ENCODE results near the gene MAML3.

The MAML3 gene

DNA sequence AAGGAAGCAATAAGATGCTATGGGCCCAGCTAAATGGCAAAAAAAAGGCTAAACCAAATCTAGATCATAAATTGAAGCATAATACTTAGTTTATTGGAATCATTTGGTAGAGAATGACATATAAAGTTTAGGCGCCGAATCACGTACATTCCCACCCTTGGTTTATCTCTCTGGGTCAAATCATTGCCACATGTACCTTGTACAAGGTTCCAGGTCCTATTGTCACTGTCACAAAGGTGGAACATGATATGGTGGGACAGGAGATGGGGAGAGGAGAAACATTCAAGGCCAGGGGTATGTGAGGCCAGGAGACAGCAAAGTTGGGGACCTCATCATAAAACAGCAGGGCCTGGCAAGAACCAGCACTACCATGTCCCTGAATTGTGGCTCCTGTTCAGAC lies 13.4 kb downstream of the MAML3 start:
- no peaks in the 10 kb centered on the region for H3K4me1 ChIP-seq (ENCODE audit: low read length)
- H3K27ac ChIP-seq (ENCODE audit: low read length): no peak overlapping the region
- TF ChIP-seq EZH2phosphoT487 (IDR thresholded peaks at IDR 0.05; ENCODE audit: low read depth): no peak
- no peak for TF ChIP-seq CTCF (IDR thresholded peaks at IDR 0.05; ENCODE audit: low read depth, low read length)
- no peak overlapping the region for H3K4me3 ChIP-seq (ENCODE audit: low read length)
- H2AFZ ChIP-seq (ENCODE audit: low read depth, low read length): no peak overlapping the region
- H3K9ac ChIP-seq (ENCODE audit: low read length): no peak overlapping the region
- H3K27me3 ChIP-seq (ENCODE audit: low read depth, low read length): peaks cover 73% of the 10 kb centered on the region
- H3K79me2 ChIP-seq (ENCODE audit: low read length): no peaks in the 10 kb centered on the region
- H3K4me2 ChIP-seq (ENCODE audit: low read length): no peak overlapping the region
- no peaks in the 10 kb centered on the region for H3K36me3 ChIP-seq (replicated peaks; ENCODE audit: low read depth, low read length)
- no peaks in the 10 kb centered on the region for H3K9me3 ChIP-seq (ENCODE audit: insufficient read depth, low read length)
- H4K20me1 ChIP-seq (ENCODE audit: insufficient read depth, low read length): no peaks in the 10 kb centered on the region

DNA sequence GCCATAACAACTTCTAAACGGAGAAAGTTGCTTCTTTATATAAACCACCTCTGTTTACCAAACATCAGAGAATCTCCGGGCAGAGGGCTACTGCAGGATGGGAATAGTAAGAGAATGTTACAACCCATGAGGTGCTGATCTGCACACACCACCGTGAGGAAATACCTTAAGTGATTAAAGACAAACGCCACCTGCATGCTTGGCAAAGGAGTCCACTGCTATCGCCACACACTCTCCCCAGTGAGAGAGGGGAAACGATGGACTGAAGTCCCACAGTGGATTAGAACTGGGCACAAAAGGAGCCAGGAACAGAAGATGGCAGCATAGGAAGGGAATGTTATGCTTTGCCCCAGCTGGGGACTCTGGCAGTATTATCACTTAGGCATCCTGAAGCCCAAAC lies 15.6 kb downstream of the MAML3 start:
- Histone ChIP-seq H3K27me3 (ENCODE audit: low read depth, low read length) (peaks cover 77% of the 10 kb centered on the region), H3K36me3 (replicated peaks; ENCODE audit: low read depth, low read length) (no peaks in the 10 kb centered on the region), H3K4me2 (ENCODE audit: low read length) (no peak overlapping the region), H3K4me3 (ENCODE audit: low read length) (no peak overlapping the region), H3K27ac (ENCODE audit: low read length) (no peak overlapping the region), H3K79me2 (ENCODE audit: low read length) (no peaks in the 10 kb centered on the region), H3K9me3 (ENCODE audit: insufficient read depth, low read length) (no peaks in the 10 kb centered on the region), H3K9ac (ENCODE audit: low read length) (no peak overlapping the region), H3K4me1 (ENCODE audit: low read length) (no peaks in the 10 kb centered on the region), H2AFZ (ENCODE audit: low read depth, low read length) (no peak overlapping the region), H4K20me1 (ENCODE audit: insufficient read depth, low read length) (no peaks in the 10 kb centered on the region)
- TF ChIP-seq CTCF (IDR thresholded peaks at IDR 0.05; ENCODE audit: low read depth, low read length) (no peak), EZH2phosphoT487 (IDR thresholded peaks at IDR 0.05; ENCODE audit: low read depth) (no peak)

DNA sequence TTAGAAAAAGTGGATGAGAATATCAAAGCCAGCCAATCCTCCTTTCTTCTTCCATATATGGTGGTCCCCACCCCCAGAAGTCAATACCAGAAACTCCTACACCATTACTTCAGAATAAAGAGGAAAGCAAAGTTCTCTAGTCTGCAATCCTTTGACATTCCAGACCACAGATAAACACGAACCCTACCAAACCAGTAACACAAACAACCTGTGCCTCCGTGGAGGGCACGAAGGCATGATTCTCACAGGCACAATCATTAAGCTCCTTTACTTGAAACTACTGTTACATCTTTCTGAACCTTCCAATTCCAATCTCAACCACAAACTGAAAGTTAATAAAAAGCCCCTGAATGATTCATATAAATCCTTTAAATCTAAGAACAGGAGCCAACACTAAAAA lies 16.3 kb downstream of the MAML3 start:
- no peaks in the 10 kb centered on the region for H4K20me1 ChIP-seq (ENCODE audit: insufficient read depth, low read length)
- no peak overlapping the region for H2AFZ ChIP-seq (ENCODE audit: low read depth, low read length)
- H3K9me3 ChIP-seq (ENCODE audit: insufficient read depth, low read length): no peaks in the 10 kb centered on the region
- H3K4me1 ChIP-seq (ENCODE audit: low read length): no peaks in the 10 kb centered on the region
- H3K27me3 ChIP-seq (ENCODE audit: low read depth, low read length): peaks cover 79% of the 10 kb centered on the region
- no peaks in the 10 kb centered on the region for H3K79me2 ChIP-seq (ENCODE audit: low read length)
- no peaks in the 10 kb centered on the region for H3K36me3 ChIP-seq (replicated peaks; ENCODE audit: low read depth, low read length)
- H3K4me2 ChIP-seq (ENCODE audit: low read length): no peak overlapping the region
- TF ChIP-seq CTCF (IDR thresholded peaks at IDR 0.05; ENCODE audit: low read depth, low read length): no peak
- TF ChIP-seq EZH2phosphoT487 (IDR thresholded peaks at IDR 0.05; ENCODE audit: low read depth): no peak
- no peak overlapping the region for H3K4me3 ChIP-seq (ENCODE audit: low read length)
- no peak overlapping the region for H3K27ac ChIP-seq (ENCODE audit: low read length)
- H3K9ac ChIP-seq (ENCODE audit: low read length): no peak overlapping the region

- Histone ChIP-seq H3K27ac (ENCODE audit: low read length) (no peak overlapping the region), H3K79me2 (ENCODE audit: low read length) (no peaks in the 10 kb centered on the region), H3K9me3 (ENCODE audit: insufficient read depth, low read length) (no peaks in the 10 kb centered on the region), H3K4me3 (ENCODE audit: low read length) (no peak overlapping the region), H3K27me3 (ENCODE audit: low read depth, low read length) (peaks cover 79% of the 10 kb centered on the region), H3K36me3 (replicated peaks; ENCODE audit: low read depth, low read length) (no peaks in the 10 kb centered on the region), H4K20me1 (ENCODE audit: insufficient read depth, low read length) (0 out of 2 replicates have a peak, but pooled peaks cover 4% of the 10 kb centered on the region), H3K4me1 (ENCODE audit: low read length) (no peaks in the 10 kb centered on the region), H3K9ac (ENCODE audit: low read length) (no peak overlapping the region), H2AFZ (ENCODE audit: low read depth, low read length) (no peak overlapping the region), H3K4me2 (ENCODE audit: low read length) (no peak overlapping the region)
- TF ChIP-seq CTCF (IDR thresholded peaks at IDR 0.05; ENCODE audit: low read depth, low read length): no peak
Observed at GRCh38 chr4:140136509-140136908, 17.5 kb downstream of the MAML3 start.
